HUES6 (cell line): ENCODE measurements around the gene ARHGAP26.
A peak's percentile ranks its signal among the peaks of the same experiment; 100 is the strongest.

Experiments used
- H3K27ac ChIP-seq: 2 replicates; pipeline ENCODE4 v1.7.0; 2013; ENCODE audit warnings: low read depth, mild to moderate bottlenecking, low read length, inconsistent platforms
- H3K27me3 ChIP-seq: 2 replicates; pipeline ENCODE4 v1.6.1; 2013; ENCODE audit warnings: low read length; ENCODE audit not compliant: control insufficient read depth, insufficient read depth
- H3K36me3 ChIP-seq: 2 replicates; pipeline ENCODE4 v1.6.1; 2013; ENCODE audit warnings: low read length; ENCODE audit not compliant: control insufficient read depth, insufficient read depth
- H3K4me1 ChIP-seq: 2 replicates; pipeline ENCODE4 v1.6.1; 2013; ENCODE audit warnings: low read length; ENCODE audit not compliant: control insufficient read depth, insufficient read depth
- H3K4me3 ChIP-seq: 2 replicates; pipeline ENCODE4 v1.5.1; 2013; ENCODE audit warnings: low read depth, low read length
- H3K9ac ChIP-seq: one replicate; pipeline ENCODE4 v1.6.1; 2013; ENCODE audit warnings: mild to moderate bottlenecking, low read length
- H3K9me3 ChIP-seq: 2 replicates; pipeline ENCODE4 v1.6.1; 2013; ENCODE audit warnings: low read depth, low read length; ENCODE audit not compliant: control insufficient read depth, insufficient read depth

Gene ARHGAP26

GRCh38 chr5:142771666-142772065 lies 1.5 kb downstream of the ARHGAP26 start:
- peaks cover 23% of the 10 kb centered on the region for H3K27me3 ChIP-seq
- H3K9me3 ChIP-seq, result no peaks in the 10 kb centered on the region
- H3K9ac ChIP-seq, result no peak overlapping the region
- H3K4me1 ChIP-seq, result peaks cover 23% of the 10 kb centered on the region; the same call in 1 of the 2 replicates
- H3K36me3 ChIP-seq, result no peaks in the 10 kb centered on the region
- H3K4me3 ChIP-seq, result peak overlapping the region; percentile 98
- H3K27ac ChIP-seq, result no peak overlapping the region

- Histone ChIP-seq H3K36me3 (no peaks in the 10 kb centered on the region), H3K4me3 (0 out of 2 replicates have a peak overlapping the region, but pooled peaks have one; percentile 98), H3K27ac (no peak overlapping the region), H3K9ac (no peak overlapping the region), H3K27me3 (peaks cover 23% of the 10 kb centered on the region), H3K9me3 (no peaks in the 10 kb centered on the region), H3K4me1 (peaks cover 21% of the 10 kb centered on the region; the same call in 1 of the 2 replicates)
Measured at GRCh38 chr5:142772446-142773293, 2.5 kb downstream of the ARHGAP26 start.

- Histone ChIP-seq H3K4me3 (no peak overlapping the region), H3K9ac (no peak overlapping the region), H3K36me3 (no peaks in the 10 kb centered on the region), H3K4me1 (peaks cover 25% of the 10 kb centered on the region), H3K9me3 (no peaks in the 10 kb centered on the region), H3K27me3 (peaks cover 6% of the 10 kb centered on the region), H3K27ac (no peak overlapping the region)
Measured at GRCh38 chr5:142777099-142777498, 6.9 kb downstream of the ARHGAP26 start.

GRCh38 chr5:142777850-142778249 lies 7.7 kb downstream of the ARHGAP26 start:
- H3K36me3 ChIP-seq, result no peaks in the 10 kb centered on the region
- H3K4me1 ChIP-seq, result peaks cover 22% of the 10 kb centered on the region
- no peaks in the 10 kb centered on the region for H3K9me3 ChIP-seq
- no peak overlapping the region for H3K4me3 ChIP-seq
- no peak overlapping the region for H3K27ac ChIP-seq
- H3K9ac ChIP-seq, result no peak overlapping the region
- no peaks in the 10 kb centered on the region for H3K27me3 ChIP-seq

- Histone ChIP-seq H3K9ac (no peak overlapping the region), H3K27me3 (no peaks in the 10 kb centered on the region), H3K4me3 (no peak overlapping the region), H3K36me3 (no peaks in the 10 kb centered on the region), H3K9me3 (no peaks in the 10 kb centered on the region), H3K27ac (no peak overlapping the region), H3K4me1 (peaks cover 37% of the 10 kb centered on the region)
Measured at GRCh38 chr5:142779163-142779840, 9.1 kb downstream of the ARHGAP26 start.

- Histone ChIP-seq H3K9me3 (no peaks in the 10 kb centered on the region), H3K36me3 (no peaks in the 10 kb centered on the region), H3K27me3 (no peaks in the 10 kb centered on the region), H3K4me1 (peaks cover 44% of the 10 kb centered on the region), H3K9ac (no peak overlapping the region), H3K27ac (no peak overlapping the region), H3K4me3 (no peak overlapping the region)
Measured at GRCh38 chr5:142780871-142781270, 10.7 kb downstream of the ARHGAP26 start.

GRCh38 chr5:142782976-142783530 lies 12.9 kb downstream of the ARHGAP26 start:
- peaks cover 44% of the 10 kb centered on the region for H3K4me1 ChIP-seq
- H3K4me3 ChIP-seq, result no peak overlapping the region
- H3K27me3 ChIP-seq, result no peaks in the 10 kb centered on the region
- H3K9me3 ChIP-seq, result no peaks in the 10 kb centered on the region
- no peaks in the 10 kb centered on the region for H3K36me3 ChIP-seq
- no peak overlapping the region for H3K27ac ChIP-seq
- H3K9ac ChIP-seq, result no peak overlapping the region

- Histone ChIP-seq H3K9me3 (no peaks in the 10 kb centered on the region), H3K4me3 (no peak overlapping the region), H3K9ac (no peak overlapping the region), H3K36me3 (no peaks in the 10 kb centered on the region), H3K27ac (no peak overlapping the region), H3K4me1 (peaks cover 43% of the 10 kb centered on the region), H3K27me3 (no peaks in the 10 kb centered on the region)
Measured at GRCh38 chr5:142783601-142784341, 13.6 kb downstream of the ARHGAP26 start.

GRCh38 chr5:142784401-142784955 lies 14.3 kb downstream of the ARHGAP26 start:
- Histone ChIP-seq H3K27me3 (no peaks in the 10 kb centered on the region), H3K9ac (no peak overlapping the region), H3K4me3 (no peak overlapping the region), H3K4me1 (peaks cover 36% of the 10 kb centered on the region), H3K36me3 (no peaks in the 10 kb centered on the region), H3K27ac (no peak overlapping the region), H3K9me3 (no peaks in the 10 kb centered on the region)

GRCh38 chr5:142785206-142785605 lies 15.0 kb downstream of the ARHGAP26 start:
- no peaks in the 10 kb centered on the region for H3K9me3 ChIP-seq
- H3K4me3 ChIP-seq, result no peak overlapping the region
- H3K36me3 ChIP-seq, result no peaks in the 10 kb centered on the region
- peaks cover 34% of the 10 kb centered on the region for H3K4me1 ChIP-seq
- H3K27me3 ChIP-seq, result no peaks in the 10 kb centered on the region
- H3K9ac ChIP-seq, result no peak overlapping the region
- no peak overlapping the region for H3K27ac ChIP-seq
